ENCODE results near the gene P4HB. TPM values are rescaled to one million over a fixed set of nuclear protein-coding genes. Genes with fewer than 3 reads are reported as not detected.

P4HB gene
- total and polyA plus RNA-seq, 2 of the 4 experiments (the other 2 are of a cell fraction), result 599 to 932 TPM

DNA sequence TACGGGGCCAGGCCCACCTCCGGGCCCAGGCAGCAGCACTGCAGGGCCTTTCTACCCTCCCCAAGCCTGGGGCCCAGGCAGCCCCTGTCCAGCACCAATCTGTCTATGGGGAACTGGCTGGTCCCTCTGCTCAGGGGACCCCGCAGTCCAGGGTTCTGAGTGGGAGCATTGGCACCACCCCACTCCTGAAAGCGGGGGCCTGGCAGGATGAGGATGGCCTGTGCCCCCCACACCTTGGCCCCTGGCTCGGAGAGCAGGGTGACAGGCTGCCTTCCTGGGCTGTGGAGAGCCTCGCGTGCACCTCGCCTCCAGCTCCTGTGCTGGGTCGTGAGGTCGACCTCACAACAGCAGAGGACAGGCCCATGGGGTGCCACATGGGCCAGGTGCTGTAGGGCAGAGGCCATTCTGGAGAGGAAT, 43.1 kb upstream of the P4HB start:
- Histone ChIP-seq H3K27ac (ENCODE audit: insufficient read depth, low read length) (no peak overlapping the region), H3K18ac (ENCODE audit: low read depth, low read length) (no peak overlapping the region), H2AK9ac (replicated peaks; ENCODE audit: low read depth, low read length, poor library complexity) (no peak overlapping the region), H2AK5ac (ENCODE audit: low read depth, low read length) (no peak overlapping the region), H3K56ac (ENCODE audit: extremely low read depth, insufficient read depth, low read length) (no peak overlapping the region), H4K91ac (ENCODE audit: insufficient read depth, low read depth, low read length) (no peak overlapping the region), H3K23ac (ENCODE audit: low read depth, low read length) (no peak overlapping the region), H3K4ac (ENCODE audit: low read depth, low read length) (no peak overlapping the region), H2BK15ac (ENCODE audit: low read depth, low read length) (no peak overlapping the region), H4K5ac (ENCODE audit: low read depth, low read length) (no peak overlapping the region), H3K4me2 (ENCODE audit: low read depth, low read length) (no peak overlapping the region), H2AFZ (replicated peaks; ENCODE audit: low read length, poor library complexity) (no peak overlapping the region), H3K9me3 (ENCODE audit: control insufficient read depth, insufficient read depth, low read length) (no peaks in the 10 kb centered on the region), H3K9ac (ENCODE audit: low read depth, low read length) (no peak overlapping the region), H3K36me3 (ENCODE audit: control insufficient read depth, insufficient read depth, low read length) (peaks cover 27% of the 10 kb centered on the region; the same call in 1 of the 2 replicates), H3K27me3 (ENCODE audit: control insufficient read depth, insufficient read depth, low read length) (no peaks in the 10 kb centered on the region), H4K8ac (ENCODE audit: low read depth in 2 of 2, low read length in 2 of 2) (no peak overlapping the region), H3K4me1 (ENCODE audit: control insufficient read depth, insufficient read depth, low read length) (peaks cover 9% of the 10 kb centered on the region), H2BK120ac (ENCODE audit: low read depth, low read length) (no peak overlapping the region), H2BK5ac (ENCODE audit: low read depth, low read length, poor library complexity, severe bottlenecking) (no peak overlapping the region), H3K9me1 (ENCODE audit: insufficient read depth, low read length) (0 out of 2 replicates have a peak, but pooled peaks cover 9% of the 10 kb centered on the region), H2BK20ac (ENCODE audit: low read depth, low read length) (no peak overlapping the region), H4K20me1 (ENCODE audit: insufficient read depth, low read length) (peaks cover 20% of the 10 kb centered on the region), H3K4me3 (ENCODE audit: insufficient read depth, low read depth, low read length) (no peak overlapping the region), H3K79me1 (ENCODE audit: low read depth in 1 of 2, low read length in 2 of 2) (peaks cover 0 to 26% of the 10 kb centered on the region in 2 experiments; a peak in 3 of 4 replicates), H3K14ac (replicated peaks; ENCODE audit: low read depth, low read length) (no peak overlapping the region)
- TF ChIP-seq RFX5 (IDR thresholded peaks at IDR 0.05; ENCODE audit: low read depth, low read length) (no peak), MAFK (IDR thresholded peaks at IDR 0.05; ENCODE audit: low read depth, low read length) (no peak), RCOR1 (IDR thresholded peaks at IDR 0.05; ENCODE audit: insufficient replicate concordance, low read length) (no peak), CTCF (conservative IDR thresholded peaks at IDR 0.05; ENCODE audit: low read depth, low read length) (no peak), MXI1 (IDR thresholded peaks at IDR 0.05; ENCODE audit: borderline replicate concordance, low read depth, low read length) (no peak), SMC3 (IDR thresholded peaks at IDR 0.05; ENCODE audit: low read depth, low read length) (no peak), CHD1 (IDR thresholded peaks at IDR 0.05; ENCODE audit: low read depth, low read length) (no peak), BHLHE40 (IDR thresholded peaks at IDR 0.05; ENCODE audit: low read depth, low read length) (no peak), NFE2L2 (IDR thresholded peaks at IDR 0.05; ENCODE audit: low read depth, low read length) (no peak), FOS (IDR thresholded peaks at IDR 0.05; ENCODE audit: low read depth, low read length) (no peak), POLR2A (IDR thresholded peaks at IDR 0.05; ENCODE audit: low read depth, low read length) (no peak)
- TF ChIP-seq, protein P1, sequence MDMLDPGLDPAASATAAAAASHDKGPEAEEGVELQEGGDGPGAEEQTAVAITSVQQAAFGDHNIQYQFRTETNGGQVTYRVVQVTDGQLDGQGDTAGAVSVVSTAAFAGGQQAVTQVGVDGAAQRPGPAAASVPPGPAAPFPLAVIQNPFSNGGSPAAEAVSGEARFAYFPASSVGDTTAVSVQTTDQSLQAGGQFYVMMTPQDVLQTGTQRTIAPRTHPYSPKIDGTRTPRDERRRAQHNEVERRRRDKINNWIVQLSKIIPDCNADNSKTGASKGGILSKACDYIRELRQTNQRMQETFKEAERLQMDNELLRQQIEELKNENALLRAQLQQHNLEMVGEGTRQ (IDR thresholded peaks at IDR 0.05; ENCODE audit: low read depth, low read length), result no peak
- TF ChIP-seq, protein P2, sequence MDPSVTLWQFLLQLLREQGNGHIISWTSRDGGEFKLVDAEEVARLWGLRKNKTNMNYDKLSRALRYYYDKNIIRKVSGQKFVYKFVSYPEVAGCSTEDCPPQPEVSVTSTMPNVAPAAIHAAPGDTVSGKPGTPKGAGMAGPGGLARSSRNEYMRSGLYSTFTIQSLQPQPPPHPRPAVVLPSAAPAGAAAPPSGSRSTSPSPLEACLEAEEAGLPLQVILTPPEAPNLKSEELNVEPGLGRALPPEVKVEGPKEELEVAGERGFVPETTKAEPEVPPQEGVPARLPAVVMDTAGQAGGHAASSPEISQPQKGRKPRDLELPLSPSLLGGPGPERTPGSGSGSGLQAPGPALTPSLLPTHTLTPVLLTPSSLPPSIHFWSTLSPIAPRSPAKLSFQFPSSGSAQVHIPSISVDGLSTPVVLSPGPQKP (IDR thresholded peaks at IDR 0.05; ENCODE audit: borderline replicate concordance, low read depth, low read length), result no peak
- ATAC-seq (ENCODE audit: low read depth) (no peak), DNase-seq (no peak)
- 100% methylated on average over 2 of the region's 10 CpGs; no CpG with 5 or more reads in 1 of the 2 experiments for WGBS, 2 experiments (ENCODE audit: extremely low coverage in 2 of 2, insufficient read length in 1 of 2)
- intact Hi-C loops (cut with micrococcal nuclease), result no loop called here
- ChIA-PET CTCF (interaction anchor here (0.6 kb wide), 1 partner anchor 181 kb away, joined by 3 read pairs; no protein-coding TSS in a partner anchor), POLR2A (ENCODE audit: unreplicated experiment) (no interaction called here)
- in situ Hi-C loops (cut with MboI; ENCODE audit: low sequenced_read_pairs), result no loop called here
- no TSS peak for BruUV-seq (replicated peaks)
- dilution Hi-C loops (cut with HindIII; ENCODE audit: low sequenced_read_pairs, unreplicated experiment), result no loop called here
